Stimulated activated CD4-positive, alpha-beta T cell treated with anti-CD3 and anti-CD28 coated beads, Interleukin-4, amount 100 ng/mL, for 24 hours (primary cell): ENCODE data around the gene NPAS2.

ENCODE experiments used
- DNase-seq: peaks from one replicate; pipeline ENCODE4 v3.0.0-alpha.2; 2020

The NPAS2 gene

DNA sequence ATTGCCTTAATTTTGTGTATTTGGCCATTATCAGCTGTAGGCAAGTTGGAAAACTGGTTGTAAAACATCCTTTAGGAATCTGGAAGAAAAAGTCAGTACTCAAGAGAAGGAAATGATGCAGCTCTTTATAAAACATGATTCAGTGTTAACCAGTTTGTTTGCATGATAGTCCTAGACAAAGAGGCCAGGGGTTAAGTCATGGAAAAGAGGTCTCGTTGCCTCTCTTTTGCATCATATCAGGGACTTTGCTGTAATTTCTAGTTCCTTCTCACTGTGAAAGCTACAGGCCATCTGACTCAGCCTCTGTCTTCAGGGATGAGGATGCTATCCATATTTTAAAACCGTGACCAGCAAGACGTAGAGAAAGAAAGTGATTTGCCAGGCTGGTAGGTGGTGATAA, 38.0 kb downstream of the NPAS2 start:
- no peak for DNase-seq

DNA sequence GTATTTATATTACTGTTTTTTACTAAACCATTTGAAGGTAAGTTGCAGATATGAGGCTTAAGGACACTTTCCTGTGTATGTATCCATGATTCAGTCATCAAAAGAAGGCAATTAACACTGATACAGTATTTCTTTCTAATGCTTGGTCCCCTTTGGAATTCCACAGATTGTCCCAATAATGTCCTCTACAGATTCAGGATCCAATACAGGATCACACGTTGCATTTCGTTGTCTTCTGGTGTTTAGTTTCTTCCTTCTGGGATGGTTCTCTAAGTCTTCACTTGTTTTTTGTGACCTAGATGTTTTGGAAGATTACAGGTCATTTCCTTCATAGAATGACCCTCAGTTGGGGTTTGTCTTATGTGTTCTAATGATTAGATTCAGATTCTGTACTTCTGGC, 40.0 kb downstream of the NPAS2 start:
- DNase-seq = no peak

DNA sequence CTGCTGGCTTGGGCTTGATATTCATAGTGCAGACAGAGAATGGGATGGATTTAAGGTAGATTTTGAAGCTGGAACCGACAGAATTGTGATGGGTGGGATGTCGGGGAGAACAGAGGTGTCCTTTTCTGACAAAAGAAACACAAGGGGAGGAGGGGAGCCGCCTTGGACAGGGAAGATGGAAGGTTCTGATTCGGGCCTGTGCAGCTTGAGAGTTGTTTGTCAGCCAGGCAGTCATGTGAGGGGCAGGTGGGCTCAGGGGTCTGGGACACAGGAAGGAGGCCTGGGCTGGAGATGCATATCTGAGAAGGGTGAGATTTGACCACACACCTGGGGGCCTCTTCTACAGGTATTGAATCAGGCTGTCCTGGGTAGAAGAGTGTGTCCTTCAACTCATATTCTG, 41.4 kb downstream of the NPAS2 start:
- DNase-seq = no peak

DNA sequence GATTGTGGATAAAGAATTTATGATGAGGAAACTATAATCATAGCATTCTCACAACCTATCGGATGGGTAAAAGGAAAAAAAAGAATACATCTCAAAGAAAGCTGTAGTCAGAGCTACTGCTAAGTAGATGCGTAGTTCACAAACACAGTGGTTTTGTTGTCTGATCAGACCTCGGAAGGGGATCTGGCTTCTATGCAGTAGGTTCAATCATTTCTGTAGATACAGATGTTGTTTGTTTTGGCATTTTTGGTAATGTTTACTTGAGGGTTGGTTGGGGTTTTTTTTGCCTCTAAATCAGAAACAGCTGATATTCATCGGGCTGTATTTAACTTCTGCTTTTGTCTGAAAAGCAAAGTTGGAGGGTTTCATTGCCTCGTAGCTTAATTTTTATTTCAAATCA, 42.1 kb downstream of the NPAS2 start:
- no peak for DNase-seq

DNA sequence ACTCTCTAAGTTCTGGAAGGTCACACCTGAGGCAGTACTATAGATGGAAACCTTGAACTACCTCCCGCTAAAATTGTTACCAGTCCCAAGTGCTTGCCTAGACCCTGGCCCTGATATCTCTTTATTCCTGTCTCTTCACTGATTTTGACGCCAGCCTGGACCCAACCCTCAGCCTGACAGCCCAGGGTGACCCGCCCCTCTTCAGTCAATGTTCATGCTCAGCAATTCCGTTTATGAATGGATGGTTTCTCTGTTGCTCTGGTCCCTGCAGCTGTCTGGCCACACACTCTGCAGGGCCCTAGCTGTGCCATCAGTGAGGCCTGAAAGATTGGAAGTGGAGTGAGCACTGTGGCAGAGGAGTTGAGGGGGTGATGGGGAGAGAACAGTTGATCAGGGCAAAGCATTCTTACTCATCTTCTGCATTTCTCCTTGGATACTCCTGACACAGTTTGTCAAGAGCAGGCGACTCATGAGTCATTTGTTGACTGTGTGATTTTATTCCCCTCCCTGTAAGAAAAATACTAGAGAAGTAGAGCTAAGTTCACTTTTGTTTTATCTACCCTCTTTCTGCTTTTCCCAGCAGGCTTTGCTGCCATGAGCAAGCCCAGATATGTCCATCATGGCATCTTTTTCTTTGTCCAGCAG, 46.0 kb downstream of the NPAS2 start:
- DNase-seq = no peak

DNA sequence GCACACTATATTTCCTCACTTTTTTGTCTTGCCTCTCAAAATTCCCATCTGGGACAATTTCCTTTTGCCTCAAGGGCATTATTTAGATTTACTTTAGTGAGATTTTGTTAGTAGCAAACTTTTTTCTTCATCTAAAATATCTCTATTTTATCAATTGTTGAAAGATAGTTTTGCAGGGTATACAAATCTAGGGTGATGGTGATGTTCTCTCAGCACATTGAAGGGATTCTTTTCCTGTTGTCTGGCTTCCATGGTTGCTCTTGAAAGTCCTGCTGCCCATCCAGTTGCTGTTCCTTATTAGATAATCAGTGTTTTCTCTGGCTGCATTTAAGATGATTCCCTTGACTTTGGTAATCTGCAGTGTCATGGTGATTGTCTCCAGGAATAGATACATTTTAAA, 48.1 kb downstream of the NPAS2 start:
- DNase-seq = no peak

DNA sequence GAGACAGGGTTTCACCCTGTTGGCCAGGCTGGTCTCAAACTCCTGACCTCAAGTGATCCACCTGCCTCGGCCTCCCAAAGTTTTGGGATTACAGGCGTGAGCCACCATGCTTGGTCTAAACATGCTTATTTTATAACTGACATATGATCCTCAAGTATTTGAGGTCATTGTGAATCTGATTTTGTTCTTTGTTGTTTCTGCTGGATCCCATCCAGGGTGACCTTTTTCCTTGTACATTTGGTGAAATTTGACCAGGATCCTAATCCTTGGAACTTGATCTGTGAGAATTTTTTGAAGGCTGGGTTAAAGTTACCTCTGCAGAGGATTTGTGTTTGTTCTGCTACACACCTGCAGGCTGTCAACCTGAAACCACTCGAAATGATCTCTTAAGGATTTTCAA, 49.2 kb downstream of the NPAS2 start:
- no peak for DNase-seq

DNA sequence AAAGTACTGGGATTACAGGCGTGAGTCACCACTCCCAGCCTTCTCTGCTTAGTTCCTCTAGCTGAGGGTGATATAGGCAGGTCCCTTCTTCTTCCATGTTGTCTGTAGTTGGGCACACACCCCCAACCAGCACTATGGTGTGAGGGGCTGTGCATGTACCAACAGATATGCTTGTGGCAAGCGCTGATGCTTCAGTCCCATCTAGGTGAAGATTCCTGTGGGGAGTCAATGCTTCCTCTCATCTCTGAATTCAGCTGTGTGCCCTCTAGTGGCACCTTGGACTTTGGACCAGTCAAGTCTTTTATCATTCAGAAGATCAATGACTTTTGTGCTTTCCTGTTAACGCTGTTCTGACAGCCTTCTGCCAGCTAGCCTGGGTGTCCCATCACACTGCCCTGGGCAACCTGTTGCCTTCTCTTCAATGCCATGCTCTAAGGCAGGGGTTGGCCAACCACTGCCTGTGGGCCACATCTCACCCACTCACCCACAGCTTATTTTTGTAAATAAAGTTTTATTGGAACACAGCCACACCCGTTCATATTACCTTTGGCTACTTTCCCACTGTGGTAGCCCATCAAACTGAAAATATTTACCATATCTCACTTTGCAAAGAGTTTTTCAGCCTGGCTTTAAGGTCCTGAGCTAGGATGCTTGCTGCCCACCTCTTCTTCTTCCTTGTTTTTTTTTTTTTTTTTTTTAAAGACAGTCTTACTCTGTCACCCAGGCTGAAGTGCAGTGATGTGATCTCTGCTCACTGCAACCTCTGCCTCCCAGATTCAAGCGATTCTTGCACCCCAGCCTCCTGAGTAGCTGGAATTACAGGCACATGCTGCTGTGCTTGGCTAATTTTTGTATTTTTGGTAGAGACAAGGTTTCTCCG, 51.0 kb downstream of the NPAS2 start:
- no peak for DNase-seq

DNA sequence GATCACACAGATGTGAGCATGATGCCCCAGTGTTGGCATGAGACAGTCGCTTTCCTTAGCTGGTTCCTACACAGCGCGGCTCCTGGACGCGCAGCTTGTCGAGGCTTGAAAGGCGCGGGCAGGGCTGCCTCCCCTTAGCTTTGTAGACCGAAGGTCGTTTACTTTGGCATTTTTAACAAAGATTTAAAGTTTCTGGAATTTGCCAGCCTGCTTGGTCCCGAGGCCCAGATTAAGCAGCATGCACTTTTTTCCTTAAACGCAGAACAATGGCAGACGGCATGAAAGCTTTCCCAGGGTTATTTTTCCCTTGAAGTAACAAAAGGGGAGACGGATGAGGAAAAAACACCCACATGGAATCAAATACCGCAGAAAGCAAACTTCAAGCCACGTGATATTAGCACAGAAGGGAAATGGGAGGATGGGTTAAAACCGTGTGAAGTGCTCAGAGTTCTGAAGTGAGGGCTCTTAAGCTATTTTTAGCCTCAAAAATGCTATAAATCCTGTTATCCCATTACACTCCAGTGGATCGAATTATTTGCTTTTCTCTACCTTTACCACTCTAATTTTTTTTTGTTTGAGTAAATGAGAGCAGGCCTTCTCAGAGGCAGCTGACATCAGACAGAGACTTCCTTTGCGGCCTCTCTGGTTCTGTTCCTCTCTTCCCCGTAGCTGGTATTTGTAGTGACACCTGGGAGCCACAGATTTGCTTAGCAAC, 55.7 kb downstream of the NPAS2 start:
- DNase-seq = no peak

DNA sequence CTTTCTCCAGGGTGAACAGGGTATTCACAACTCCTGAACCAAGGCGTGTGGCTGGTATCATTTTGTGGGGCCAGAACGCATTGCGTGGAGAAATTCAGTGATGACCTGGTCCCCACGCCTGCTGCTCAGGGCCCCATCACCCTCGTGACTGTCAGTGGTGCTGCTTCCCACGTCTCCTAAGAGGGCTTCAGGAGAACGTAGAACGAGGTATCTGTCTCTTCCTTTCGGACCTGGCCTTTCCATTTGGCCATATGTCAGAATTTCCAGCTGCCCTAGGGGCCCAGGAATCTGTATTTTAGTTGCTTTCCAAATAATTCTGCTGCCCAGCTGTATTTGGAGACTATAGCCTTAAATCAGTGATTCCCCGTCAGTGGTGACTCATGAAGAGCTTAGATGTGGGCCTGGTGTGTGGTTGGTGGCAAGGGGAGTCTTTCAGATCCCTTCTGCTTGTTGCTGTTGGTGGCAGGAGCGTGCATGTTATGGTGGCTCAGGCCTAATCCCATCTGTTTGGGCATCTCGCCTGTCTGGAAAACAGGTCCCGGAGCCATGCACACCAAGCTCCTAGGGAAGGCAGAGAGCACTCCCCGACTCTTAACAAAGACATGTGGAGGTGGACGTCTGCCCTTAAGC, 56.4 kb downstream of the NPAS2 start:
- no peak for DNase-seq

DNA sequence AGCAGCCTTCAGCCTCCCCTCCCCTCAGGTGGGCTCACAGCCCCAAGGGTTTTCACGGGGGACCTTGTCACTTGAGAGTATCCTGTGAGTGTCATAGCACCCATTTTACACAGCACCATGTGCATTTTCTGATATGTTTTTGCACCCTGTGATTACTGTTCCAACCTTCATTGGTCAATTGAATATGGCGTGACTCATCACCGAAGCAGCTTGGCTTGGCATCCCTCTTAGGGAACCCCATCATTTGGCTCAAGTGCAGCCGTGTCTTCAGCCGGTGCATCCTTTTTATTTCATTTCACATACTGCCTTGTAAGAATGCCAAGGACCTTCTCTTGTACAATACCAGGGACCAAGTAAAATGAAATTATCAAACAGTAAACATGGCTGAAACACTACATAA, 57.6 kb downstream of the NPAS2 start:
- no peak for DNase-seq

DNA sequence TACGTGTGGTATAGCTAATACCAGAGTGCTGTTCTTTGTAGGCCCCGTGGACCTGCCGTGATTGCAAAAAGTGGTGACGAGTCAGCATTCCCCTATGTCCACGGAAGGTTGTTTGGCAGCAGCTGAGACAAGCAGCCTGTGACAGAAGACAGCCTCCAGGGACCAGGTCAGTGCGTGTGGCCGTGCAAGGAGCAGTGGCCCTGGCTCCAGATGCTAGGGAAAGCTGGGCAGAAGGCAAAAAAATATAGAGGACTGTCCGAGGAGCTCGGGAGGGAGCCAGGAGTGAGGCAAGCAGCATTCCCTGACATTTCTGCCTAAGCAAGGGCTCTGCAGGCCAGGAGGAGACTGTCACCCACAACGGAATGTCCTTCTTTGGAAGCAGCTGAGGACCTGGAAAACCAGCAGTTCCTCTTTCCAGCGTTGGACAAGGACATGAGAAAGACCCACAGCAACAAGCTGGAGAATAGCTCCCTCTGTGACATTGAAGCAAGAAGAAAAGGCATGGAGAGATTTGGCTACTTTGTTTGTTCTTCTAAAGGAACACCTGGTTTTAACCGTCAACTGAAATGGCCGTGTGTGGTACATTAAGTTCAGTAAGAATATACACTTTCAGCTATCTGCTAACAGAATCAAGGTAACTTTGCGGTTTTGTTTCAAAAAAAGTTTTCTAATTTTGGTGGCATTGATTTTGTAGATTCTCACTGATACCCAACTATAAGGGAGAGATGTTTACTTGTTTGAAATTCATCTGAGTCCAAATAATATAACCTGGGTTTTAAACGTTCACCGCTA, 58.3 kb downstream of the NPAS2 start:
- no peak for DNase-seq

DNA sequence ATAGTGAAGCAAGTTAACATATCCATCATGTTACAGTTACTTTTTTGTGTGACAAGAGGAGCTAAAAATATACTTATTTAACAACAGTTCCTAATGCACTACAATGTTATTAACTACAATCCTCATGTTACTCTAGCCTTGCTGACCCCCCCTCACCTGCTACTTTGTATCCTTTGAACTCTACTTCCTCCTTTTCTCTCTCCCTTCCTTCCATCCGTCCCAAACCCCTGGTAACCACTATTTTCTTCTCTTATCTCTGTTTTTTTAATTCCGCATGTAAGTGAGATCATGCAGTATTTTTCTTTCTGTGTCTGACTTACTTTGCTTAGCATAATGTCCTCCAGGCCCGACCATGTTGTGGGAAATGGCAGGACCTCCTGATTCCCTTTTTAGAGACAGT, 59.4 kb downstream of the NPAS2 start:
- no peak for DNase-seq

DNA sequence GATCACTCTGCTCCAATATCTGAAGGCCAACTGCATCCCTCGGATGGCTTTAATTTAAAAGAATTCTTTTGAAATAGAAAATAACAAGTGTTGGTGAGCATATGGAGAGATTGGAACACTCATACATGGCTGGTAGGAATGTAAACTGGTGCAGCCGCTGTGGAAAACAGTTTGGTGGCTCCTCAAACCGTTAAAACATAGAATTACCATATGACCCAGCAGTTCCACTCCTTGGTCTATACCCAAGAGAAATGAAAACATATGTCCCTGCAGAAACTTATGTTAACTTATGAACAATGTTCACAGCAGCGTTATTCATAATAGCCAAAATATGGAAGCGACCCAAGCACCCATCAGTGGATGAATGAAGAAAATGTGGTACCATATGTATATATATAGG, 60.1 kb downstream of the NPAS2 start:
- no peak for DNase-seq

DNA sequence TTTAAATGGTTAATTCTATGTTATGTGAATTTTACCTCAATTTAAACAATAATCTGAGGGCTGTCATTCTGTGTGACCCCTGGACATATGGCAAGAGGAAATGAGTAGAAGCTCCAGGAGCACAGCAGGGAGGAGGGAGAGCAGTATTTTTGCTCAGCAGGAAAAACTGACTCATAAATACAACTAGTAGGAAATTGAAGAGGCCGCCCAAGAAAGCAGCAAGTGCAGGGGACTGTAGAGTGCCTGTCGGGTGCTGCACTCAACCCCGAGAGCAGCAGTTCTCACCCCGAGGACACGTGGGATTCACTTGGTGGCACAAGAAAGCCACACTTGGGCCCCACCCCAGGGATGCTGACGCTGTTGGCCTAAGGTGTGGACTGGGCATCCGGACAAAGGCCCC, 60.8 kb downstream of the NPAS2 start:
- DNase-seq = no peak

DNA sequence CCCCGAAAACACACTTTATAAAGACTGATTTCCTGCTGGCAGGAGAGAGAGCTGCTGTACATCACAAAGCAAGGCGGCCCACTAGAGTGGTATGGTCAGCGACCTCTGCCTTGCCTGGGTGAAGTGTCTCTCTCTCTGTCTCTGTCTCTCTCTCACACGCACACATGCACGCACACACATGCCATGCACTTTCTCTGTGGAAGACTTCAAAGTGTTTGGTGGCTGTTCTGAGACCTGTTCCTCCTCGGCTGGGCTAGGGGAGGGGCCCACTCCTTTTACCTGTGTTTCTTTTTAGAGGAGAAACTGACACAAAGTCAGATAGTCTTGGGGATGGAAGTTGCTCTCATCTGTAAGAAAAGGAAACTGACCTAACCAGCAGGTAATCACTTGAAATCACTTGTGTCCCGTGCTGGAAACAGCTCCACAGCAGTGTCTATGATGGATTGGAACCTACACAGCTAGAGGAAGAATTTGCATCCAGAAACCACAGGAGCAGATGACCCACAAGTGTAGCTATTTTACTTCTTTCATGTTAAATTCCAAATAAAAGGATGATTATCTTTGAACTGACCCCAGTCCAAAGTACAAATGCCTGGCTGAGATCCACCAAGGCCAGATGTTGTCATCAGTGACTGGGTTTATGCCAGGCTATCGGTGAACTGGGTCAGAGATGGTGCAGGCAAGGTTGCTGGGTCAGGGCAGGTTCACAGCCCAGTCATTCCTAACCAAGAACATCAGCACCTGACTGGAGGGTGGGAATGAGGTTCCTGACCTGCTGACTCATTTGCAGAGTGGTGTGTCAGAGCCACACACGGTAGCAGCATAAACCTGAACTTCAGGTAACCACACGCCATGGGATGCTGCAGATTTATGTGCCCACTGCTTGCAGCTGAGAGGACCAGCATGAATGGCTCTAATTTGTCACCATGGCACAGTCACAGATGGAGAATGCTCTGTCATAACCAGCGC, 63.0 kb downstream of the NPAS2 start:
- DNase-seq = no peak

DNA sequence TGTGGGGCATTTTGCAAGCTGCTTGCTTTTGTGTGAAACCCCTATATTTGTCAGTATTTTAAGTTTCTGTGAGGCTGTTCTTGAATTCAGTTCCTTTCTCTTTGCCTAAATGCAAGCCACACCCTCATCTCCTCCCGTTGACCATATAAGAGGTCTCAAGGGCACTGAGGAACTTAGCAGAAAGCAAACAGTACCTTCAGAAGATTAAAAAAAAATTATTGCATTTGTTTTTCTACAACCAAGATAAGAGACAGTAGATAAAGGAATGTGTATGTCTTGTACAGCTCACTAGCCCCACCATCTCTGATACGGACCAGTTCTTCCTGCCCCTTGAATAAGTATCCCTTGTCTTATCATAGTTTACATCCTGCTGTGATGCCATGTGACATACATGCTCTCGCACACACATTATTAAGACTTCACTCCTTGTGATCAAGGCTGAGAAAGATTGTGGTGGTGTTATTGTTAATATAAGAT, 64.2 kb downstream of the NPAS2 start:
- DNase-seq = no peak

DNA sequence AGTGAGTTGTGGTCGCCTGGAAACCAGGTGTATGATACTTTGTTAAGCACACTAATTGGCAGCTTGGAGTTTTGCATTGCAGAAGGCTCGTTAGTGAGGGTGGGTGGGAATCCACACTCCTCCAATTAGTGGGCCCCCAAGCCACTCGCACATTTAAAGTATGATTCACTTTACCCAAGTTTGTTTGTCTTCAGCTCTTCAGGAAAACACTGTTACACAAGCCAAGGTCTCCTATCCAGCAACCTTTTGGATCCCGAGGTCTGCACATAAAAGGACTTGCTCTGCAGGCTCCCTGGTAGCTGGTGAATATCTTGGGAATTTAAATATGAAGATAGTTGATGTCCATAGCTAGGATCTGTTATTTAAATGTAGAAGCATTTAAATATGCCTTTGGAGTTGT, 66.1 kb downstream of the NPAS2 start:
- no peak for DNase-seq

DNA sequence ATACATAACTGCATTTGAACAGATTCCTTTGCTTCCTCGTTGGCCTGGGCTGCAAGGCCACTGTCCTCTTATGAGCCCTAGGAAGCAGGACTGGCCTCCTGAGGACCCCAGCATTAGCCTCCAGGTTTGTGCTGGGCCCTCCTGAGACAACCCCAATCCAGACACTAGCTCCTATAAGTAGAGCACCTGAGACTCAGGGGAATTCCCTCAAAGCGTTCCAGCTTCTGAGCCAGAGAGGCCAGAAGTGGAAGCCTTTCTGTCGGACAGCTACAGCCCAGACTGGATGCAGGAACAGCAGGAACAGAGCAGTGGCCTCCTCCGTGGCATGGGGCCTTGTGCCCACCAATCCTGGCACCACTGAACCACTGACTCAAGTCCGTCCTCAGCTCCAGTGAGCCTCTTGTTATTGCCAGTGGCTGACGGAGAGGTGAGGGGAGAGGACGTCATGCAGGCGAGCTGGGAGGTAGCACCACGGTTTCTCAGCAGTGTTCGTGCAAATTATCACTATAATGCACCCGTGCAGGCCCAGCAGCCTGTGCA, 67.2 kb downstream of the NPAS2 start:
- no peak for DNase-seq

DNA sequence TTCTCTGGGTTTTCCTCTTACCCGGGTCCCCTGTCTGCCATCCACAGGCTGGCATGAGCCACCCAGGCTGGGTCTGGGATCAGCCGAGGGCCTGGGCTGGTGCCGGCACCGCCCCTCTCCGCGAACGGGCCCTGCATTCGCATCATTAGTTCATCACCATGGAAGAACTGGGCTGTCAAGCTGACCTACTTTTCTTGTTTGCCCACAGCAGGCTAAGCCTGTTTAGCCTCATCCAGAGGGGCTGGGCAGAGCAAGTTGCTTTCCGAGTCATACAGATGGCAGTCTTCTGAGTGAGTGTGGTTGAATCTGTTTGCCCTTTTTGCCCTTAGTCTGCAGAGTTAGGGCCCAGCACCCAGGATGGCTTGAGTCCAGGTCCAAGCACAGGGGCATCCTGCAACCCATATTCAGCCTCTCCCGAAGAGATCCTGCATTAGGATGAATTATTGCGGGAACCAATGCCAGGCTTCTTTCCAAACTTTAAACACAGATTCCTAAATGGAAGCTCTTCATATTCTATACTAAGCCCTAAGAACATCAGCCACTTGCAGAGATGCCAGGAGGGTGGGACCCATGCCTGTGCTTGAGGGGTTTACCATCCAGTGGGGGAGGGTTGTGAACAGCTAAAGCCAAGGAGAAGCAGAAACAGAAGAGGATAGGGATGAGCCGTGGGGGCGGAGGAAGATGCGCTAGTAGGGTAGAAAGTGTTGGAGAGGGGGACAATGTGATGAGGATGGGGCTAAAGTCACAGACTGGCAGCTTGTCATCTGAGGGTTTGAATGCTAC, 68.0 kb downstream of the NPAS2 start:
- DNase-seq = no peak
